Measurements from ENCODE around the gene GCAT.

- TF ChIP-seq POLR2AphosphoS5 (IDR thresholded peaks at IDR 0.05) (no peak), EP300 (IDR thresholded peaks at IDR 0.05) (no peak)
These were observed 34.5 kb downstream of the GCAT start for GRCh38 chr22:37842015-37842793.
